Measurements from ENCODE around the gene MRPL42. TPM values are rescaled to one million over a fixed set of nuclear protein-coding genes. Genes with fewer than 3 reads are reported as not detected.

The MRPL42 gene
- total RNA-seq, 6 experiments from 2014 or later, result 66.5 to 77.6 (median 73.9) TPM

DNA sequence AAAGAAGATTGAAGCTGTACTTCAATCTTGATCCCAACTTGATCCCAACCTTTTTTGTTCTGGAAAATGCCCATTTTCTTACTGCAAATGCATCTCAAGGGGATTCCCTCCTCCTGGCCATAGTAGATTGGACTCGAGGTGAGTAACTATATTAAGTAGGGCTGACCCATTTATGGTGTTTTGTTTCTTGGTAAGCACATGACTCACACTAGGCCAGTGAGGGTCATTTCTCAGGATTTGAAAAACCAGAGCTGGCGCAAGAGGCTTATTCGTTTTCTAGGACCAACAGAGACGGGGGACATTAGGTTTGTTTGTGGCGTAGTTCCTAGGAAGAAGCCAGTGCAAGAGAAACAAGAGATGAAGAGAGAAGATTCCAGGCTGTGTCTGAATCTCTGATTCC, 51.4 kb downstream of the MRPL42 start:
- TF ChIP-seq, protein P1, sequence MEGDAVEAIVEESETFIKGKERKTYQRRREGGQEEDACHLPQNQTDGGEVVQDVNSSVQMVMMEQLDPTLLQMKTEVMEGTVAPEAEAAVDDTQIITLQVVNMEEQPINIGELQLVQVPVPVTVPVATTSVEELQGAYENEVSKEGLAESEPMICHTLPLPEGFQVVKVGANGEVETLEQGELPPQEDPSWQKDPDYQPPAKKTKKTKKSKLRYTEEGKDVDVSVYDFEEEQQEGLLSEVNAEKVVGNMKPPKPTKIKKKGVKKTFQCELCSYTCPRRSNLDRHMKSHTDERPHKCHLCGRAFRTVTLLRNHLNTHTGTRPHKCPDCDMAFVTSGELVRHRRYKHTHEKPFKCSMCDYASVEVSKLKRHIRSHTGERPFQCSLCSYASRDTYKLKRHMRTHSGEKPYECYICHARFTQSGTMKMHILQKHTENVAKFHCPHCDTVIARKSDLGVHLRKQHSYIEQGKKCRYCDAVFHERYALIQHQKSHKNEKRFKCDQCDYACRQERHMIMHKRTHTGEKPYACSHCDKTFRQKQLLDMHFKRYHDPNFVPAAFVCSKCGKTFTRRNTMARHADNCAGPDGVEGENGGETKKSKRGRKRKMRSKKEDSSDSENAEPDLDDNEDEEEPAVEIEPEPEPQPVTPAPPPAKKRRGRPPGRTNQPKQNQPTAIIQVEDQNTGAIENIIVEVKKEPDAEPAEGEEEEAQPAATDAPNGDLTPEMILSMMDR (IDR thresholded peaks at IDR 0.05), result no peak
- no peaks in the 10 kb centered on the region for H3K9me3 Mint-ChIP-seq
- peaks cover 33% of the 10 kb centered on the region for H3K4me1 Mint-ChIP-seq (ENCODE audit: low read depth)
- H3K4me3 Mint-ChIP-seq, result no peak overlapping the region
- no peak overlapping the region for H3K27ac Mint-ChIP-seq
- H3K36me3 Mint-ChIP-seq (ENCODE audit: low read depth), result no peaks in the 10 kb centered on the region
- peaks cover 2% of the 10 kb centered on the region; the same call in 1 of the 2 replicates for H3K27me3 Mint-ChIP-seq (ENCODE audit: insufficient read depth)
- peak; percentile 38 for DNase-seq

DNA sequence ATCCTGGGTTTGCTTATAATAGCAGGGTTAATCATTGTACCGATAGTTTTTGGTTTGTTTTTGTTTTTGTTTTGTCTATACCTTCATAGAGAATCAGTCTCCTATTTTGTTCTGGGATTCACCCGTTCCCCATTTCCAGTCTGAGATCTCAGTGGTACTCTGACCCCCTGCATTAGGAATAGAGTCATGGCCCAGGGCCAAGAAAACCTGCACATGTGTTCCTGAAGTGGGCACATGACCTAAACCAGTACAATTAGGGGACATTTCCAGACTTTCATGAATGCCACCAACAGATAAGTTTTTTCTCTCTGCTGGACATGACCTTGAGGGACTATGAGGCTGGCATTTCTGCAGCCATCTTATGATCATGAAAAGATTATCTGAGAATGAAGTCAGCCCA, 52.5 kb downstream of the MRPL42 start:
- DNase-seq, result no peak
- H3K36me3 Mint-ChIP-seq (ENCODE audit: low read depth), result no peaks in the 10 kb centered on the region
- H3K4me1 Mint-ChIP-seq (ENCODE audit: low read depth), result peaks cover 24% of the 10 kb centered on the region
- H3K9me3 Mint-ChIP-seq, result no peaks in the 10 kb centered on the region
- H3K27ac Mint-ChIP-seq, result no peak overlapping the region
- H3K4me3 Mint-ChIP-seq, result no peak overlapping the region
- TF ChIP-seq, protein P1 (IDR thresholded peaks at IDR 0.05), result no peak
- H3K27me3 Mint-ChIP-seq (ENCODE audit: insufficient read depth), result no peaks in the 10 kb centered on the region

DNA sequence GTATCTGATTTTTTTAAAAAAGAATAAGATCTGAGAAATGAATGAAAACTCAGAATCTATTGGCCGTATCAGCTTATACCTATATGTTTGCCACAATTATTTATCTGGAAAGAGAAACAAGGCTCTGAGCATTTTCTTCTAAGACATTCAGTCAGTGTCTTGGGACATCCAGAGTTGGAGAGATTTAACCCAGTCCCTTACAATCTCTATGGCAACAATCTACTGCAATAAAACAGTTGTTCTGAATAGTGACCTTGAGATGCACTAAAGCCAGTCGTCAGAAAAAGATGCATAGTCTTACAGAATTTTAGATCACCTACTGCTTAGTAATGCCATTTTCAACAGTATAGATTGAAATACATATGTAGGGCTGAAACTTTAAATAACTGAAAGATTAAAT, 53.1 kb downstream of the MRPL42 start:
- TF ChIP-seq, protein P1 (IDR thresholded peaks at IDR 0.05), result no peak
- Mint-ChIP-seq H3K27ac (no peak overlapping the region), H3K9me3 (no peaks in the 10 kb centered on the region), H3K36me3 (ENCODE audit: low read depth) (no peaks in the 10 kb centered on the region), H3K4me3 (no peak overlapping the region), H3K4me1 (ENCODE audit: low read depth) (peaks cover 19% of the 10 kb centered on the region), H3K27me3 (ENCODE audit: insufficient read depth) (no peaks in the 10 kb centered on the region)
- DNase-seq, result no peak

DNA sequence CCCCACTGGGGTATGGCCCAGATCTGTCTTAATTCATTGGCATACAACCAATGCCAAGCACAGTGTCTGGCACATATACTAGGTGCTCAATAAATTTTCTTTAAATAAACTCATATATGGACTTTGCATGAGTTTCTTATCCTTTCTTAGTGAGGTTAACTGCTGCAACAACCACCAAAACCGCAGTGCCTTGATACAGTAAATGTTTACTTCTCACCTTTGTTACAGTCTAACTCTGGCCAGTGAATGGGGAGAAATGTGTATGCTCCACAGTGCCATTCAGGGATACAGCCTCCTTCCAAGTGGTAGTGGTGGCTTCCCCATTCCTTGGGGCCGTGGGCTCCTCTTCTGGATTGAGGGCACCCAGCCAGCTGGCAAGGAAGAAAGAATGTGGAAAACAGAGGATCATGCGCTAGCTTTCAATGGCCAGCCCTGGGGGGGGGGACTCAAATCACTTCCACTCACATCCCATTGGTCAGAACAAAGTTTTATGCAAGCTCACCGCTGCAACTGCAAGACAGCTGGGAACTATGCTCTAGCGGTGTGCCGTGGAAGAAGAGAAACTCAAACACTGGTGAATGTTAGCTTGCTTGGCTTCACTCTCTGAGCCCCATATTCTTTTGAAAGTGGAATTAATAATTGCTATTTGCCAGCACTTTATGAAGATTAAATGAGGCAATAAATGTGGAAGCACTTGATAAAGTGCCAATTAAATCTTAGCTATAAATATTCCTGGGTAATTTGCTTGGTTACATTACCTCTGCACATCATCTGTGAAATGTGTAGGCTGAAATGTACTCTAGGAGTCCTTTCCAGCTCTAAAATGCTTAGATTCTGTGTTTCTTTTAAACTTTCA, 54.1 kb downstream of the MRPL42 start:
- Mint-ChIP-seq H3K4me1 (ENCODE audit: low read depth) (peaks cover 22% of the 10 kb centered on the region), H3K9me3 (no peaks in the 10 kb centered on the region), H3K27me3 (ENCODE audit: insufficient read depth) (no peaks in the 10 kb centered on the region), H3K36me3 (ENCODE audit: low read depth) (no peaks in the 10 kb centered on the region), H3K4me3 (no peak overlapping the region), H3K27ac (no peak overlapping the region)
- DNase-seq, result no peak
- TF ChIP-seq, protein P1 (IDR thresholded peaks at IDR 0.05), result no peak

DNA sequence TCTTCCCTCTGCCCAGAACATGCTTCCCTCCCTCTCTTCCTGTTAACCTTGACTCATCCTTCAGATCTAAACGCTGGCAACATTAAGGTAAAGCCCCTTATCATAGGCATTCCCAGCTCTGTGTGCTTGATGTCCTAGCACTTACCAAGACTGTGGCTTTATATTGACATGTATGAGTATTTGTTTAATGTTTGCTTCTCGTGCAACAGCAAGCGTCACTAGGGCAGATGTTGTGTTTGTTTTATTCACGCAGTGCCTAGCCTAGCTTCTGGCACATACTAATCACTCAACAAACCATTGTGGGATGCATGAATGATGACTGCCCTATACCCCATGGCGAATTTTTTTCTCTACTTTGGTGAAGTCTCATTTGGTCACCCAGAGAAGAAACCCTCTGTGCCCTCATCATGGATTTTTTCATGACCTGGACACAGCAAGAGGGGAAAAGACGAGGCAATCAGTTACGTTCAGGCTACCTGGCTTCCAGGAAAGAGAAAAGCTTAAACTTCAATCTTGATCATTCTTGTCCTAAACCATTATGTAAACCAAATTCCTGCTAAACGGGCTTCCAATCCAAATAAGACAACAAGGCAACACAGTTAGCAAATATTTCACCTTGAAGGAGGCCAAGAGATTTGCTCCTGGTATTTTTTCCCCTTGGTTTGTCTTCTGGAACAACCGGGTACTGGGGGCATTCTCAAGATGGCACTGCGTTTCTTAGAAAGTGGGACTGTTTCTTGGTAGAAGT, 57.2 kb downstream of the MRPL42 start:
- Mint-ChIP-seq H3K9me3 (no peaks in the 10 kb centered on the region), H3K36me3 (ENCODE audit: low read depth) (no peaks in the 10 kb centered on the region), H3K4me1 (ENCODE audit: low read depth) (peaks cover 19% of the 10 kb centered on the region), H3K4me3 (no peak overlapping the region), H3K27me3 (ENCODE audit: insufficient read depth) (no peaks in the 10 kb centered on the region), H3K27ac (no peak overlapping the region)
- TF ChIP-seq, protein P1 (IDR thresholded peaks at IDR 0.05), result no peak
- no peak for DNase-seq

Data from HFFc6 (cell line).